ENCODE data around the gene DAPK2.
"Not testable (repeated sequence)": the region's sequence is repeated elsewhere in the genome, so short reads cannot be mapped to it uniquely, and the experiment has no call there.

The DAPK2 gene

GRCh38 chr15:64058279-64058678 is 12.0 kb upstream of the DAPK2 start:
- no peak for DNase-seq (ENCODE audit: low read depth in 2 of 2, low spot score in 1 of 2)

- DNase-seq (ENCODE audit: low read depth in 2 of 2, low spot score in 1 of 2) = not testable (repeated sequence)
Measured at GRCh38 chr15:64053674-64054073, 7.4 kb upstream of the DAPK2 start.

- DNase-seq (ENCODE audit: low read depth in 2 of 2, low spot score in 1 of 2) = no peak
Measured at GRCh38 chr15:64052925-64053491, 6.7 kb upstream of the DAPK2 start.

GRCh38 chr15:64051407-64052259 is 5.3 kb upstream of the DAPK2 start:
- no peak for DNase-seq (ENCODE audit: low read depth in 2 of 2, low spot score in 1 of 2)

- DNase-seq (ENCODE audit: low read depth in 2 of 2, low spot score in 1 of 2) = no peak
Measured at GRCh38 chr15:64051093-64051402, 4.8 kb upstream of the DAPK2 start.

GRCh38 chr15:64050281-64051092 is 4.2 kb upstream of the DAPK2 start:
- no peak for DNase-seq (ENCODE audit: low read depth in 2 of 2, low spot score in 1 of 2)

GRCh38 chr15:64048781-64049460 is 2.6 kb upstream of the DAPK2 start:
- no peak for DNase-seq (ENCODE audit: low read depth in 2 of 2, low spot score in 1 of 2)

GRCh38 chr15:64045774-64046420 is 388 bp downstream of the DAPK2 start:
- DNase-seq (ENCODE audit: low read depth in 2 of 2, low spot score in 1 of 2) = no peak

- DNase-seq (ENCODE audit: low read depth in 2 of 2, low spot score in 1 of 2) = no peak
Measured at GRCh38 chr15:64045101-64045435, 1.2 kb downstream of the DAPK2 start.

GRCh38 chr15:64044300-64045100 is 1.8 kb downstream of the DAPK2 start:
- DNase-seq (ENCODE audit: low read depth in 2 of 2, low spot score in 1 of 2) = no peak

- DNase-seq (ENCODE audit: low read depth in 2 of 2, low spot score in 1 of 2) = no peak
Measured at GRCh38 chr15:64038878-64039610, 7.2 kb downstream of the DAPK2 start.

- no peak for DNase-seq (ENCODE audit: low read depth in 2 of 2, low spot score in 1 of 2)
Measured at GRCh38 chr15:64037966-64038365, 8.3 kb downstream of the DAPK2 start.

GRCh38 chr15:64037116-64037515 is 9.2 kb downstream of the DAPK2 start:
- no peak for DNase-seq (ENCODE audit: low read depth in 2 of 2, low spot score in 1 of 2)

- DNase-seq (ENCODE audit: low read depth in 2 of 2, low spot score in 1 of 2) = no peak
Measured at GRCh38 chr15:64035525-64035924, 10.8 kb downstream of the DAPK2 start.

GRCh38 chr15:64034519-64034918 is 11.8 kb downstream of the DAPK2 start:
- DNase-seq (ENCODE audit: low read depth in 2 of 2, low spot score in 1 of 2) = no peak

- no peak for DNase-seq (ENCODE audit: low read depth in 2 of 2, low spot score in 1 of 2)
Measured at GRCh38 chr15:64032329-64032728, 14.0 kb downstream of the DAPK2 start.

- no peak for DNase-seq (ENCODE audit: low read depth in 2 of 2, low spot score in 1 of 2)
Measured at GRCh38 chr15:64030123-64030522, 16.2 kb downstream of the DAPK2 start.

- DNase-seq (ENCODE audit: low read depth in 2 of 2, low spot score in 1 of 2) = no peak
Measured at GRCh38 chr15:64029633-64030032, 16.7 kb downstream of the DAPK2 start.

GRCh38 chr15:64029110-64029509 is 17.2 kb downstream of the DAPK2 start:
- DNase-seq (ENCODE audit: low read depth in 2 of 2, low spot score in 1 of 2) = no peak

GRCh38 chr15:64026591-64026990 is 19.7 kb downstream of the DAPK2 start:
- DNase-seq (ENCODE audit: low read depth in 2 of 2, low spot score in 1 of 2) = no peak

All from stimulated activated CD8-positive, alpha-beta memory T cell treated with anti-CD3 and anti-CD28 coated beads, Interleukin-4, amount 100 ng/mL, for 1 hour (primary cell).